Brain pericyte (primary cell): ENCODE results near the gene CADPS2.

Source experiments
- DNase-seq: peaks from one replicate; pipeline ENCODE4 v3.0.0-alpha.2; 2012; ENCODE audit warnings: low read depth, low spot score

Gene CADPS2

DNA sequence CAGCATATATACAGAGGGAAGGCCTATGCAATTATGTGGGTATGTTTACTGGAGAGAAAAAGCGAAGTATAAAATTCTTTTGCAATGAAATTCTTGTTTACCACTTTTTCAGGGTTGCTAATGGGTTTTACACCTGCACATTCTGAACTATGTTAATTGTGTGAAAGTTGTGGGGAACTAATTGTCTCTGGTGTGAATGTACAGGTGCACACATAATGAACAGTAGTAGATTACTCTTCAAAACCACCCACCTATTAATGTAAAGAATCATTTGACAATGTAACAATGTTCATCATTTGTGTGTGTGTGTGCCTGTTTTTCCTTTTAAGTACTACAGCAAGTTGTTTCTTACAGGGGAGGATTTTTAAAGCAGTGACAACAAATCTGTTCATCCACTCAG lies 501.7 kb downstream of the CADPS2 start:
- no peak for DNase-seq

DNA sequence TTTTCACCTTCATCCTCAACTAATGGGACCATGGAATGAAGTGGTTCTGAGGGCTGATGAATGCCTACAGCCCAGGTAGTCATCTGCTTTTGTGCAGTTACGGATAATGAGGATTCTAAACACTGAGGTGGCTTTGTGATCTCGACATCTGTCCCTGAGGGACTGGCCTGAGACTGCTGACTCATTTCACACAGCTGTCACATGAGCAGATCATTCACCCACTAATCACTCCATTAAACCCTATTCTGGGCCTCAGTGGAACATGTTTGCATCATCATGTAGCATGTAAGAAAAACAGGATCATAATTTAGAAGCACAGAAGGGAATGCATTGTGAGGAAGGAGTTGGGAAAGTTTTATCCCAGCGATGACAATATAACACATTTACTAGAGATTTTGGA lies 502.3 kb downstream of the CADPS2 start:
- DNase-seq = no peak

DNA sequence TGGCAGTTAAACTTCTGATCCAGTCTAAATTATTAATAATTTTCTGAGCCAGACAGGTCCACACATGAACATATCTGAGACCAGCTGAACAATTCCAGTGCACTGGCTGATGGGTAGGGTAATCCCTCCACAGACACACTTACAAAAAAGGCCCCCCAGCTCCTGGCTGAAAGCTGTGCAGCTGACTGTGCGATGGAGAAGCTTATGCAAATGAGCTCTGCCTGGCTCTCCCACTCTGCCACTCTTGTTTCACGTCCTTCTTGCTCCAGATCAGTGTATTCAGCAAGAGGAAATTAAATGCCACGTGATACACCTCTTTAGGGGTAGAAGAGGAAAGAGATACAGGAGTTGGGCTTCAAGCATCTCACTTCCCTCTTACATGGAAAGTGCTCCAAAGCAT lies 505.3 kb downstream of the CADPS2 start:
- DNase-seq = no peak

DNA sequence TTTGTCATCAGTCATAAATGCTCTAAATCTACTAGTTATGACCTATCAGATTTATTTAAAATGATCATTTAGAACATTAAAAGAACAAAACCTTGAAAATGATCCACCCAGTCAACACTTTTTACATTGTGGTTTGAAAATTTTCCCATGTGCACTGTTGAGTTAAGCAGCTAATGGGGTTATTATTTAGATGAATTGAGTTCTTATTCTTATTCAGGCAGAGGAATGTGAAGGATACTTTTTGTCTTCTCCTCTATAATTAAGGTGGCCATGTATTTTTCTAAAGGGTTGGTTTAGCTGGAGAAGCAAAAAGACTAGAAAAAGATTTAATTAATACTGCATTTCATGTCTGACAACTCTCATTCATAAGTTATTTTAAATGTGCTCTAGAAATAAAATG lies 506.8 kb downstream of the CADPS2 start:
- DNase-seq = no peak

DNA sequence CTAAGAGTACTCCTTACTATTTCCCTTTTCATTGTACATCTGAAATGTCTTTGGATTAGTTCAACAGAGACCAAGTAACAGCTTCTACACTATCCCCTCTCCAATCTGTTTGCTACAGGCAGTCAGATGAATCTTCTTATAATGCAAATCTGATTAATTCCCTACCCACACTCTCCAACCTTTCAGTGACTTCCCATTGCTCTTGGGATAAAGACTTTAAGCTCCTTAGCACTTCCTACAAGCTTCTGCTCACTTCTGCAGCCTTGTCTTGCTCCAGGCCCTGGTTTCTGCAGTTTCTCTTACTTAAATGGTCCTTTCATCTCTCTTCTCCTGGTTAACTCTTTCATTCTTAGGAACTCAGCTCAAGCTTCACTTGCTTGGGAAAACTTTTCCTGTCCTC lies 516.5 kb downstream of the CADPS2 start:
- DNase-seq = no peak

DNA sequence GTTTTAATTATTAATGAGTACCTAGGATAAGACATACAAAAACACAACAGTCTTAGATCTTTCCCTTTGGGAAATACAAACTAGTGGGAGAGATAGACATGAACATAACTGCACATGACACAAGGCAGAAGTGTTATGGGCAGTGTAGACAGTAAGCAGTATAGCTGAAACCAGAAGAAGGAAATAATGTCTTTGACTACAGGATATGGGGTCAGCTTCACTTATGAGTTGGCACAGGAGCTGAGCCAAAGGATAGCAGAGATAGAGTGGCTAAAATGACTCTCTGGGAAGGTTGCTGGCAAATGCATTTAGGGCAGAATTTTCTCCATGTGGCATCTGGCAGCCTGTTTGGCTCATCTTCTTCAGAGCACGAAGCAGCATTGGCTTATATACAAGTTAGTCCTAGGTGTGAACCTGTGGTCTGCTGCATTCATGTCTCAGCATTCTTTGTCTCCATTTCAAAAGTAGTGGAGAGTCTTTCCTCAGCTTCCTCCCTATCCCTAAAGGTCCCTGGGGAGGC lies 521.4 kb downstream of the CADPS2 start:
- DNase-seq = no peak

DNA sequence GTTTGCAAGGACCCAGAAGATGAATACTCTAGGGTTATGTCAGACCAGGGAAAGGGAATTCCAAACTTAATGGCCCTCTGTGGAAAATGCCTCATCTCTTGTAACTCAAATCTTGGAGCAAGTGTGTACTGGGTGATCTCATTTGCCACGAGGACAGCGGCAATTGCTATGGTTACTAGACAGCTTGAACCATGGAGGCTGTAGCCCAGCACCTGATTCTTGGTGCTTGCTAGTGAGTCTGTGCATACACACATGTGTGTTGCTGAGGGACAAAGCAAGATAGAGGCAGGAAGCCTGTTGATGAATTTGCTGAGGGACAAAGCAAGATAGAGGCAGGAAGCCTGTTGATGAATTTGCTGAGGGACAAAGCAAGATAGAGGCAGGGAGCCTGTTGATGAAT lies 523.1 kb downstream of the CADPS2 start:
- DNase-seq = no peak

DNA sequence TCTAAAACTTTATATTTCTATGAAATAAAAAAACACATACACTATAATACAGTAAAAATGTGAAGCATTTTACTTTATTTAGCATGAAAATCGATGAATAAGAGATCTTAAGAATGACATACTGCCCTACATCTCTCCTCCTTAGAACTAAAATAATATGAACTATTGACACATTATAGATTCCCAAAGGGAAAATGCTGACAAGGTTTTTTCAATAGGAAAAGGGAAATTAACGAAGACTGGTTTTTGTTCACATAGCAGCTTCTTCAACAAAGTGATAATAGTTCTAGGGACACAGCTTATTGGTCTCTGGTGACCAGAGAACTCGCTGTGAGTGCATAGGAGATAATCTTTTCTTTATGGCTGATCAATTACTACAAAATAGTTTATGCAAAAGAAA lies 523.8 kb downstream of the CADPS2 start:
- DNase-seq = no peak

DNA sequence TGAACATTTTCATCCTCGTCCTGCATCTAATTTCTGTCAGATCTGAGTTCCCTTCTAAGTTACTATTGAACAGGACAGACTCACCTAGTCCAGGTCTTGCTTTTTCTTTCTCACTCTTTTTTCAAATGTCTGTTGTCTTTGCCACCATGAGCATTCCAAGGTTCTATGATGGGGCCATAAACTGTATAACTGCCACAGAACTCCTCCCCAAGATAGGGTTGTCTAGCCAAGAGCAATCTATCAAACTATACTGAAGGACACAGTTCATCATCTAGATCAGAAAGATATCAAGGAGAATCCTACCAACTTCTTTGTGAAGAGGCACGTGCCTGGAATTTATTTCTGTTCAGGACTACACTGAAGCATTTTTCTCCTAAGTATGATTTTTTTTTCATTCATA lies 531.6 kb downstream of the CADPS2 start:
- DNase-seq = no peak

DNA sequence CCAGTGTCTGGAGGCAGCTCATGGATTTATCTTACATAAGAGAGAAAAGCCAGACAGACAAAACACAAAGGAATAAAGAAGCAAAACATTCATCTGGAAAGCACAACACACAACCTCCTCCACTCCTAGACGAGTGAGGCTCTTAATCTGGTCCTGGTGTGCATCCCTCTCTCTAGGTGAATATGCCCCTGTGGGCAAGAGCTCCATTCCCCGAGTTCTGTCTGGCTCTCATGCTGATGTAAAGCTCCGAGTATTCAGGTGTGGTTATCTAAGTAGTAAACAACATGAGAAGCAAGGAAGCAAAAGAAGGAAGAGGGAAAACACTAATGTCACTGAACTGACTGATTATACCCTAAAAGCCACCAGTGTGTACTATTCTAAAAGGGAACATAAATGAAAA lies 533.8 kb downstream of the CADPS2 start:
- no peak for DNase-seq

DNA sequence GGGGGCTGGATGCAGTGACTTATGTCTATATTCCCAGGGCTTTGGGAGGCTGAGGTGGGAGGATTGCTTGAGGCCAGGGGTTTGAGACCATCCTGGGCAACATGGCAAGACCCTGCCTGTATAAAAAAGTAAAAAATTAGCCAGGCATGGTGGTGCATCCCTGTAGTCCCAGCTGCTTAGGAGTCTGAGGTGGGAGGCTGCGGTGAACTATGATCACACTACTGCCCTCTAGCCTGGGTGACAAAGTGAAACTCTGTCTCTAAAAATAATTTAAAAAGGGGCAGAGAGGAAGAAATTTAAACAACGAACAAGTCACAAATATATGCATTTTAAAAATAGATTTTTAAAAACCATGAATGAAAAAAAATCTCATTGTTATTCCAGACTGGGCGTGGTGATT lies 535.6 kb downstream of the CADPS2 start:
- no peak for DNase-seq

DNA sequence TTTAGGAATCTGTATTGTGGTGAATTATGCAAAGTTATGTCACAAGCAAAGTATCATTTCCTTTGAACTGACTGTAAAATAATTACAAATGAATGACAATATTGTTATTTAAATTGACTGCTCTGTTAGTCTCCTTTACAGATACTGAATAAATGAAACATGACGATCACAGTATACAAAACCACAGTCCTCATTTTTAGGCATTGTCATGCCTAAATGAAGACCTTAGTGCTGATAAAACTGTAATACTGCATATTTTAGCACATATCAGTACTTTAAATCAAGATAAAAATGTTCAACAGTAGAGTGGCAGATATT lies 542.0 kb downstream of the CADPS2 start:
- DNase-seq = no peak

DNA sequence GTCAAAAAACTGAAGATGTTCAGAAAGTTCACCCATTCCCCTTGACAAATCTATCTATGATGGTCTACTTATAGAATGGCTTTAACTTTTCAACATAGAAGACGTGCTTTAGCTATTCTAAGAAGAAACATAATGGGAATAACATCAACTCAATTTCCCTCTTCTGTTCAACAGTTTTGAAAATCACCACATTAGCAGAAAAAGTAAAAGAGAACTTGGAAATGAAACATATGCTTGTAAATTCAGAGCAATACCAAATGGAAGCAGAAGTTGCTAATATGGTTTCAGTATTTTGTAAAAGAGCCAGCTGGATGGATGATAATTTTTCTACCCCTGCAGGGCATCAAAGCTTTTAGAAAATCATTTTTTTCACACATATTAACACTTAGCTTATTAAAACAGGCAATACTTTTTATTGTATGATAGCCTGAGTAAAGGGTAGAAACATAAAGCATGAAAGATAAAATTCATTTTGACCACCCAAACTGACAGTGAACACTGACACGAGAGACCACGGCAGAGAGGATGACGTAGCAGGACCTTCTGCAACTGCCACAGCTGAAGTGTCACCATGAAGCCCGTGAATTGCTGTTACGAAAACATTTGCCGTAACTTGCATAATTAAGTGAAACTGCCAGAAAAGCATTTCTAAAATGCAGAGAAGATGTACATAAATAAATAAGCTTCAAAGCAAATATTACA lies 542.5 kb downstream of the CADPS2 start:
- DNase-seq = no peak

DNA sequence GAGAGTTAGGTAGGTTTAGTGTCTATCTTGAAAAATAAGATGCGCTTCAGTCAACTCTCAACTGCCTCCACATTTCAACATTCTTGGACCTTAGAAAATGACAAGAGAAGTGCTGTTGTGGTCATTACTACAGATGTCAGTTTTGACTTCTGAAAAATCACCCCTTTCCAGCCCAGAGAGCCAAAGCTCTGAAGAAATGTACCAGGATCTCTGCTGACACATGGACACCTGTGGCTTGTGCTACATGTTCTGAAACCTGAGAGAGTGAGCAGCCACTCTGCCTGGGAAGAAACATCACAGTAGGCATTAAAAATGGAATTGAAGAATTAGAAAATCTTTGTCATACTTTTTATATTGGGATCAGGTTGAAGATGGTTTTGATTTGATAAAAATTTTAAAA lies 545.8 kb downstream of the CADPS2 start:
- DNase-seq = no peak

DNA sequence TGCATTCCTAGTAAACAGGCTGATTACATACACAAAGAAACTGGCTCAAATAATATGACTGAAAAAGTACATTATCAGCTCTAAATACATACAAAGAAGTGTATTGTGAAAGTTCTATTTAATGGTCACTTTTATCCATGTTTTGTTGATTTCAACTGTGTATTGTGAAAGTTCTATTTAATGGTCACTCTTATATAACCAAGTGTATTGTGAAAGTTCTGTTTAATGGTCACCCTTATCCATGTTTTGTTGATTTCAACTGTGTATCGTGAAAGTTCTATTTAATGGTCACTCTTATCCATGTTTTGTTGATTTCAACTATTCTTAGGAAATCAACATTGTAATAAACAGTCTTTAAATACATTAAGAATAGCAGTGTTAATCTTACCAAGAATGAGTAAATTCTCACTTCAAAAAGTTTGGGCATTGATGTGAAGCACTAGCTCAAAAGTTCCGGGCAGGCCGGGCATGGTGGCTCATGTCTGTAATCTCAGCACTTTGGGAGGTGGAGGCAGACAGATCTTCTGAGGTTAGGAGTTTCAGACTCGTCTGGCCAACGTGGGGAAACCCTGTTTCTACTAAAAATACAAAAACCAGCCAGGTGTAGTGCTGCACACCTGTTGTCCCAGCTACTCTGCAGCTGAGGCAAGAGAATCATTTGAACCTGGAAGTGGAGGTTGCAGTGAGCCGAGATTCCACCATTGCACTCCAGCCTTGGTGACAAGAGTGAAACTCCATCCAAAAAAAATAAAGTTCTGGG lies 546.9 kb downstream of the CADPS2 start:
- DNase-seq = no peak

DNA sequence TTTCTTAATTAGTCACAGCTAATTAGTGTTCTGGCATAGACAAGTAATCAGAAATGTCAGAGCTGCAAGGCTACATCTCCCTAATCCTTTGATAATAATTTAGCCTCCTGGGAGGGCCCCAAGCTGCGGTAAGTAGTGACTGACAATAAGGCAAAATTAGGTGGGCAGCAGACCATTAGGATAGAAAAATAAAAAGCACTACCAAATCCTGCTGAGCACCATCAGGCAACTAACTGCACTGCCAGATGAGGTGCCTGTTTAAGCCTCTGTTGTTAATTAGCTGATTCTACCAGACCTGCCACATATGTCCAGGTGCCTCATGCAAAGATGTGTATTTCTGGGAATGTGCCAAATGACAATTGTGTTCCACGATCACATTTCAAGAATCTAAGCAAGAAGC lies 549.2 kb downstream of the CADPS2 start:
- no peak for DNase-seq

DNA sequence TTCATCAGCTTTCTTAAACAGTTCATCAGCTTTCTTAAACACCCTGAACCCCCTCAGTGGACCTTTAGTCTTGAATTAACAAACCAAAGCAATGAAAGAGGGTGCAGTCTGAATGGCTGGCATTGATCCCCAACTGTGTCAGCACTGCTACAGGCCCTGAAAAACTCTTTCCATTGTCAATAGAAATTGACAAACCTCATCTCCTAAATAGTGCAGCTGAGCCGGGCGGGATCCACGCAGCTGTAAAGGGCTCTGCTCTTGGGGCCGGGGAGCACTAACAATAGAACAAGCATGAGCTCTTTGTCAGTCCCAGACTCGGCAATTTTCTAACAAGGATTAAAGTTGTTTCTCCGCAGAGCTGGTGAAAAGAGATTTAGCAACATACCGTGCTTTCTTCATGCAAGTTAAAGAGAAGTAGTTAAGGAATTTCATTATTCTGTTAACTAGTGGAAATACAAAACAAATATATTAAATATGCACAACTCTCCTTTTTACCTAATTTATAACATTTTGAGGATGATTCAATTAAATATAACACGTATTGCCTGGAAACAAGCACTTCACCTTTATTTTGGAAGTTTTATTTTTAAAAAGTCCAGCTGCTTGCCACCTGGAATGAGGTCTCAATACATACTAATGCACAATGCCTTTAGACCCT lies 557.0 kb downstream of the CADPS2 start:
- no peak for DNase-seq

DNA sequence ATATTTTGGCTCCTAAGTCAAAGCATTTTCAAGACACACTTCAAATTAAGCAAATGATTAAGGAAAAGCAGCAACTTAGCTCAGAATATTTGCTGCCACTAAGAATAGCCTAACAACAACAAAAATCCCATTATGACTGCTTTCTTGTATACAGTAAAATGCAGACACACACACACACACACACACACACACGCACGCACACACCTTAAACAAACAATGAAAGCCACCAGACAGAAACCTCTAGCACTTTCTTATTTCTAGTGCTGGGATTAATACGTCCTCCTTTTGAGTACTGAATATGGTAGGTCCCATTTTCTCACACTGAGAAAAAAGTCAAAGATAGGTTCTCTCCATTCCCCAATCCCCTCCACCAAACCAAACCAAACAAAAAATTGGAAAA lies 558.3 kb downstream of the CADPS2 start:
- DNase-seq = no peak

DNA sequence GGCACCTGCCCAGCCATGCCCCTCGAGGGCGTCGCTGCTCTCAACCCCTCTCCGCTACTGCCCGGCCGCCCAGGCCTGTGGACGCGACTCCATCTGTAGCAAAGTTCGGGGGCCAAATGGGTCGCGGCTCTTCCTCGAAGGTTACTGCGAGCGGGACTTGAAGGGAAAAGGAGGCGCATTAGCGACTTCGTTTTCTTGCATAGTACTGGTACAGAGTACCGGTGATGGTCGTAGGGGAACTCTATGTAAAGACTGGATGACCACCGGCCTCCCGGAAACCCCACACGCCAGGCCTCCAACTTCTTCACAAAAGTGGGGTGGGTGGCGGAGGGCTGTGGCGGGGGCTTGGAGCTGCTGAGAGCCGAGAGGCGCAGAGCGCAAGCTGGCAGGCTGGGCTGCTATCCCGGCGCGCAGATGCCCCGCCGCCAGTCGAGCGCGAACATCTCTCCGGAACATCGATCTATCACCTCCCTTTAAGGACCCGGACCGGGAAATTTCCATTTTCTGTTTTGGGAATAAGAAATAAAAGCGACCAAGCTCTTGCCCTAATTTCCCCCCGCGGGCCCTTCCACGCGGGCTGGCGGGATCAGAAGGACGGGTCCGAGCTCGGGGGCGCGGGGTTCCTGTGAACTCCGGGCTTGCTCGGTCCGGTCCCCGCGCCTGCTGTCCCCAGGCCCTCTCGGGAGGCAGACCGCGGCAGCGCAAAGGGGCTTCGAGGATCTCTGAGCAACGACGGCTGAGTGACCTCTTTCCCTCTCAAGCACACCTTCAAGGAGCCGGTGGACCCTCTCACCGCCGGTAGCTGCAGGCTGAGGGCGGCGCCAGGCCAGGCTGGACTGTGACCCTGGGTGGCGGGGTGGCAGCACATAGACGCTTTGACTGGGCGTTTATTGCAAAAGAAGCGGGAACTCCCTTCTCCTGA lies 569.5 kb downstream of the CADPS2 start:
- no peak for DNase-seq

DNA sequence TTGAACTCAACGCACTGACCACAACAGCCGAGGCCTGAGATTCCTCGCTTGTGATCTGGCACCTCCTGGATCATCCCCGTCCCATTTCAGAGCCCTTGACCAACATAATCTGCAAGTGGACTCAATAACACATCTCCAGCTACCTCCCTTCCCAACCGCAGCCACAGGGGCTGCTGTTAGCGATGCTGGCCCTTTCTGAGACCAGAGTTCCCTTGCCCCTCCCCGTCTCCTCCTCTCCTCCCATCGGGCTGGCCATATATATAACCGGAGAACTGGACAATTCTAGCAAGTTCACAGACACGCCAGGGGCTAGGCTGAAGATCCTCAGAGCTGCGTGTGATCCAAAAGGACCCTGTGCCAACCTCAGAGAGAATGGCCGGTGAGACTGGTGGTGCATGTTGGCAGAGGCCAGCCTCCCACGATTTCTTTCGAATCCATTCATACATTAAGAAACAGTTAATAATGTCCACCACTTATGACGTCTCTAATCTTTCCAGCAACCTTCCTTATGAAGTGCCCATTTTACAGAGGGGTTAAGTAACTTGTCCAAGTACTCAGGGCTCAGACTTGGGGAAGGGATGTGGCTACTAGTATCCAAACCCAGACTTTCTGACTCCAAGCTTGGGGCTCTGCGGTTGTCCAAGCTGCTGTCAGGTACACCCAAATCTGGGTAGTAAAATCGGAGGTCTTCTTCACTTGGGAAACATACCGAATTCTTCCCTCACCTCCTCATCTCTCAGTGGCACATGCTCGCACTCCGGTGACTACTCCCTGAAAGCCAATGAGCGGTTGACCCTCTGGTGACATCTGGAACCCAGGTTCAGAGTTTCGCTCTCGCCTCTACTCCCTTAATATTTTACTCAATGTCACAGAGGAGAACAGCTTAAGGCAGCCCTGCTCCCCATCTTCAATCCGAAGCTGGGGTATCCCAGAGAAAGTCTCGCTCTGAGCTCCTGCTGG lies 570.5 kb downstream of the CADPS2 start:
- no peak for DNase-seq

DNA sequence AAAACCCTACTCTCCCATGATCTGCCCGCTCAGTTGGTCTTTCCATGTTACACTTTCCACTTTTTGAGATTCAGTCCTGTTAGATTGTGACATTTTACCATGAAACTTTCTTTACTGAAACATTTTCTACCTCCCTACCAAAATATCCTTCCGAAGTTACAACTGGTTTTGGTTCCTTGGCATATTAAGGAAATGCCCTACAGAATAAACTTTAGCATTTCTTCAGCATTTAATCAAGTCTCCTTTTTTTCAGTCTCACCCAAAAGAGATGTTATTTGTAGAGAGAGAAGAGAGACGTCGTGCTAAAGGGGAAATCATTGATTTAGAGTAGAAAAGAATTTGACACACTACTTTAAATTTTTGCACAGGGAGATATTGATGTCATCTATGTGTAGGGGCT lies 572.0 kb downstream of the CADPS2 start:
- DNase-seq = no peak
